HK-2 (cell line): ENCODE measurements around the gene SYT8.
"Not testable (repeated sequence)": the region's sequence is repeated elsewhere in the genome, so short reads cannot be mapped to it uniquely, and the experiment has no call there.

ENCODE experiments used
- DNase-seq: peaks from one replicate; pipeline ENCODE4 v3.0.0-alpha.2; 2018; ENCODE audit not compliant: unreplicated experiment

The SYT8 gene, protein sequence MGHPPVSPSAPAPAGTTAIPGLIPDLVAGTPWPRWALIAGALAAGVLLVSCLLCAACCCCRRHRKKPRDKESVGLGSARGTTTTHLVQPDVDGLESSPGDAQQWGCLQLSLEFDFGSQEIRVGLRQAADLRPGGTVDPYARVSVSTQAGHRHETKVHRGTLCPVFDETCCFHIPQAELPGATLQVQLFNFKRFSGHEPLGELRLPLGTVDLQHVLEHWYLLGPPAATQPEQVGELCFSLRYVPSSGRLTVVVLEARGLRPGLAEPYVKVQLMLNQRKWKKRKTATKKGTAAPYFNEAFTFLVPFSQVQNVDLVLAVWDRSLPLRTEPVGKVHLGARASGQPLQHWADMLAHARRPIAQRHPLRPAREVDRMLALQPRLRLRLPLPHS

DNA sequence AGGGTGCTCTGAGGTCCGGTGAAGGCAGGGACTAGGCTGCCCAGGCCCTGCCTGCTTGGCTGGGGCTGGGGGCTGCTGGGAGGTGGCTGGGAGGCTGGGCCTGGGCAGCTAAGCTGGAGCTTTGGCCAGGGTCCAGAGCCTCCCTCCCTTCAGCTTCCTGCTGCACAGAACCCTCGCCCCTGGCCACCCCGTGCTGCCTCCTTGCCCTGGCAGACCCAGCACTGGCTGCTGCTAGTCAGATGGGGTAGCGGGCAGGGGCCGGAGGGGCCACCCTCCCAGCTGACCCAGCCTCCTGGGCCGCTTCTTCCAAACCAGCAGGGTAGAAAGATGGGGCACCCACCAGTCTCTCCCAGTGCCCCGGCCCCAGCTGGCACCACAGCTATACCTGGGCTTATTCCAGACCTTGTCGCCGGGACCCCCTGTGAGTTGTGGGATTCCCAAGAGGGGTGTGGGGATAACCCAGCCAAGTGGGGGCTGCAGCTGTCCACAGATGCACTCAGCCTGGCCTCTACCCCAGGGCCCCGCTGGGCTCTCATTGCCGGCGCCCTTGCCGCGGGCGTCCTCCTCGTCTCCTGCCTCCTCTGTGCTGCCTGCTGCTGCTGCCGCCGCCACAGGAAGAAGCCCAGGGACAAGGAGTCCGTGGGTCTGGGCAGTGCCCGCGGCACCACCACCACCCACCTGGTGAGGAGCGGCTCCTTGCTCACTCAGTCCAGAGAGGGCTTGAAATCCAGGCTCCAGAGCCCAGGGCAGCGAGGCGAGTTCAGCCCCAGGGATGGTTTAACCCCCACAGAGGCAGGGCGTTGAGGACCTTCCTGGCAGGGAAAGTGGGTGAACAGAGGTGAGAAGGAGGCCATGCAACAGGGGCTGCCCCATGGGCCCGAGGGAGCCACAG, at the start of gene SYT8:
TSS of gene SYT8 (plus strand) at position 212 of the 892 bp plus-strand sequence. CDS start at position 328, 116 bp downstream.
- no peak for DNase-seq

DNA sequence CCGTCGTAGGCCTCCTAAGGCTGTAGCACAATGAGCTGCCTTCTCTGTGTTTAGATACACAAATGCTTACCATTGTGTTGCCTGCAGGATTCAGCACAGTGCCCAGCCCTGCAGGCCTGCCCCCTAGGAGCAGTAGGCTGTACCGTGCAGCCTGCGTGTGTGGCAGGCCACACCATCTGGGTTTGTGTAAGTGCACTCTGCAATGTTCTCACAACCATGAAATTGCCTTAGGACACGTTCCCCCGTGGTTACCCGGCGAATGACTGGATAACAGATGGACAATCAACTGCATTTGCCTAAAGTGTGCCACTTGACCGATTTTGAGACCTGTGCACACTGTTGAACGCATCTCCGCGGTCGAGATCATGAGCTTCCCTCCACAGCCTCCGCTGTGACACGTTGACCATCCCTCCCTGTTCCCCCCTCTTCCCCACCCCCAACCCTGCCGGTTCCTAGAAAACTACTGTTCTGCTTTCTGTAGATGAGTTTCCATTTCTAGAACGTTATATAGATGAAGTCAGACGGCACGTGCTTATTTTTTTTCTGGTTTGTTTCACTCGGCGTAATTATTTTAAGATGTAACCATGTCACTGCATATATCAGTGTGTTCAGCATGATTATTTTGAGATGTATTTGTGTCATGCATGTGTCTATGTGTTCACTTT, 48.9 kb upstream of the SYT8 start:
- DNase-seq = no peak

DNA sequence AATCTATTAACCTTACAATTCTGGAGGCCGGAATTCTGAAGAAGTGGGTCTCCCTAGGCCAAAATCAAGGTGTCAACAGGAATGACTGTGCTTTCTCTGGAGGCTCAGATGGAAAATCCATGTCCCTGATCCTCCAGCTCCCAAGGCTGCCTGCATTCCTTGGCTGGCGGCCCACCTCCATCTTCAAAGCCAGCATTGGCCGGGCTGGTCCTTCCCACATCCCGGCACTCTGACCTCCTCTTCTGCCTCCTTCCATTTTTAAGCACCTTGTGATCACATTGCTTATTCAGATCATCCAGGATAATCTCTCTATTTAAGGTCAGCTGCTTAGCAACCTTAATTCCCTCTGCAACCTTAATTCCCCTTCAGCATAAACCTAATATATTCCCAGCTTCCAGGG, 48.3 kb upstream of the SYT8 start:
- DNase-seq = no peak

DNA sequence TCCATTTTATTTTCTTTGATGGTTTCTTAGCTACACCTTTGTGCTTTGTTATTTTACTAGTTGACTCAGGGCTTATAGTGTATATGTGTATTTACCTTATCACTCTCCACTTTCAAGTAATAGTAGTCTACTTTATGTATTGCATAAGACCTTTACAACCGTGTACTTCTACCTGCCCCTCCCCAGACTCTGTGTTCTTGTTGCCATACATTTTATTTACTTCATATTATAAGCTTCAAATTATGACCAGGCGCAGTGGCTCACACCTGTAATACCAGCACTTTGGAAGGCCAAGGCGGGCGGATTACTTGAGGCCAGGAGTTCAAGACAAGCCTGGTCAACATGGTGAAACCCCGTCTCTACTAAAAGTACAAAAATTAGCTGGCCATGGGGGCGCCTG, 42.9 kb upstream of the SYT8 start:
- DNase-seq = no peak

DNA sequence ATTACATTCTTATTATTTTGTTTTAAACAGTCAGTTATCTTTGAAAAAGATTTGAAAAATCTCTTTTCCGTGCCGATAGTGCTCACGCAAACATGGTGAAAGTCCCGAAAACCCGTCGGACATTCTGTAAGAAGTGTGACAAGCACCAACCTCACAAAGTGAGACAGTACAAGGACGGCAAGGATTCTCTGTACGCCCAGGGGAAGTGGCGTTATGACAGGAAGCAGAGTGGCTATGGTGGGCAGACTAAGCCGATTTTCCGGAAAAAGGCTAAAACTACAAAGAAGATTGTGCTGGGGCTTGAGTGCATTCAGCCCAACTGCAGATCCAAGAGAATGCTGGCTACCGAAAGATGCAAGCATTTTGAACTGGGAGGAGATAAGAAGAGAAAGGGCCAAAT, 42.3 kb upstream of the SYT8 start:
- DNase-seq = no peak

DNA sequence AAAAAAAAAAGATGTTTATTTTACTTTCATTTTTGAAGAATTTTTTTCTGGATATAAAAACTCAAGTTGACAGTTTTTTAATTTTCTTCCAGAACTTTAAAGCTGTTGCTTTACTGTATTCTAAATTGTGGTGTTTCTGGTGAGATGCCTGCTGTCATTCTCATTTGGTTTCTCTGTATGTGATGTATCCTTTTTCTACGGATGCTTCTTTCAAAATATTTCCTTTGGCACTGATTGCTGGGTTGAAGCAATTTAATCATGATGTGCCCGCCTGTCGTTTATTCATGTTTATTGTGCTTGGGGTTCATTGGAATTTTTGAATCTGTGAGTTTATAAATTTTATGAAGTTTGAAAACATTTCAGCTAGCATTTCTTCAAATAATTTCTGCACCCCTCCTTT, 41.7 kb upstream of the SYT8 start:
- no peak for DNase-seq

DNA sequence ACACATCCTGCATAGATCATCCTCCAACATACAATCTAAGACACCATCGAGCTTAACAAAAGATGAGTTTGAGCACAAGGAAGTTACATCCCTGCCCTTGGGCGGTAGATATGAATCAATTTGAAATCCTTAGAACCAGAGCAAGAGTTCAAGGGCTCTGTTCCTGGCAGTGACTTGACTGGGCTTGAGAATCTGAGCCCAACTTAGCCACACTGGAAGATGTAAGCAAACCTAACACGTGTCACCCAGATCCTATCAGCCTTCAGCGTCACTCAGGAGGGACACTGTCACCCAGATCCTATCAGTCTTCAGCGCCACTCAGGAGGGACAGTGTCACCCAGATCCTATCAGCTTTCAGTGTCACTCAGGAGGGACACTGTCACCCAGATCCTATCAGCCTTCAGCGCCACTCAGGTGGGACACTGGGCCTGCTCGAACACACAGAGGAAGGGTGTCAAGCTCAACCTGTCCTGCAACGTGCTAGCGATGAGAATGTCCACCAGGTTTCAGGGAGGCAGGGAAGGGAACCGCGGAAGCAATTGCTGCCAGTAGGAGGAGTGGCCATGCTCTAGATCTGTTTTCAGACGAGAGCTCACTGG, 38.3 kb upstream of the SYT8 start:
- no peak for DNase-seq

DNA sequence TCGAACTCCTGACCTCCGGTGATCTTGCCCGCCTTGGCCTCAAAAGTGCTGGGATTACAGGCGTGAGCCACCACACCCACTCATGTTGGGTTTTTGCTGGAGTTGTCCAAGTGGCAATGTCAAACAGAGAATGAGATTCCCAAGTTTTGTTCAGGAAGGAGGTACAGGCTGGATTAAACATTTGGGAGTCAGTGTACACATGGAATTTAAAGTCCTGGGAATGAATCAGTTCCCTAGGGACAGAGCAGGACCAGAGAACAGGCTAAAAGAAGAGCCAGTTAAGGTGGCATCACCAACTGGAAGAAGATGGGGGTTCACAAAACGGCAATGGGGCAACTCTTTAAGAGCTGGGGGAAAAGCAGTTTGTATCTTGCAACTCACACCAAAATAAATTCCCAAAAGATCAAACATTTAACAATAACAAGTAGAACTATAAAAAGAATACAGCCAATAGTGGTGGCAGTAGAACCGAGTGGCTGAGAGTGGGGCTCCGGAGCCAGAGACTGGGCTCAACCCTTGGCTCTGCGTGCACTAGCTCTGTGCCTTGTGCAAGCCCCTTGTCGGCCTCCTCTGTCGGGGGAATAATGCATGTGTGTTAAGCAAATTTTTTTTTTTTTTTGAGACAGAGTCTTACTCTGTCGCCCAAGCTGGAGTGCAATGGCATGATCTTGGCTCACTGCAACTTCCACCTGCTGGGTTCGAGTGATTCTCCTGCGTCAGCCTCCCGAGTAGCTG, 37.2 kb upstream of the SYT8 start:
- DNase-seq = no peak

DNA sequence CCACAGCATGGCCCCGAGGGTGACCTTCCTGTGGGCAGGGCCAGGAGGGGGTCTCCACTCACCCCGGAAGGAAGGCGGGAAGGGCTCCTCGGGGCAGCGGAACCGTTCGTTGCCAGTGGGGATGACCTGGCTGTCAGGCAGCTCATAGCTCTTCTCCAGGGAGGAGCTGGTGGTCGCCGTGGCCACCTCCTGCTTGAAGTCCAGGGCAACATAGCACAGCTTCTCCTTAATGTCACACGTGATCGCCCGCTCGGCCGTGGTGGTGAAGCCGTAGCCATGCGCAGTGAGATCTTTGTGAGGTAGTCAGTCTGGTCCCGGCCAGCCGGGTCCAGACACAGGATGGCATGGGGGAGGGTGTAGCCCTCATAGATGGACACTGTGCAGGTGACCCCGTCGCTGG, 31.5 kb upstream of the SYT8 start:
- DNase-seq = no peak

DNA sequence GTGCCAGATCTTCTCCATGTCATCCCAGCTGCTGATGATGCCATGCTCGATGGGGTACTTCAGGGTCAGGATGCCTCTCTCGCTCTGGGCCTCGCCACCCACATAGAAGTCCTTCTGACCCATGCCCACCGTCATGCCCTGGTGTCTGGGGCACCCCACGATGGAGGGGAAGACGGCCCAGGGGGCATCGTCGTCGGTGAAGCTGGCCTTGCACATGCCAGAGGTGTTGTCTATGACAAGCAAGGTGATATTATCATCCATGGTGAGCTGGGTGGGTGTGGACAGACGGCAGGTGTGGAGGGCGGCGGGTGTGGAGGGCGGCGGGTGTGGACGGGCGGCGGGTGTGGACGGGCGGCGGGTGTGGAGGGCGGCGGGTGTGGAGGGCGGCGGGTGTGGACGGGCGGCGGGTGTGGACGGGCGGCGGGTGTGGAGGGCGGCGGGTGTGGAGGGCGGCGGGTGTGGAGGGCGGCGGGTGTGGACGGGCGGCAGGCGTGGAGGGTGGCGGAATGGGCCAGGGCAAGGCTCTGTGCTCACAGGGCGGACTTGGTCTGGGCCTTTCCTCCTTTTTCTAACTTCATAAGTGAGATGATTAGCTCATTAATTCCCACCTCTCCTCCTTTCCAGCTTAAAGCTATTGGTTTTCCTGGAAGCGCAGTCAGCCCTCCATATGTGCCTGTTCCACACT, 30.8 kb upstream of the SYT8 start:
- DNase-seq = not testable (repeated sequence)

DNA sequence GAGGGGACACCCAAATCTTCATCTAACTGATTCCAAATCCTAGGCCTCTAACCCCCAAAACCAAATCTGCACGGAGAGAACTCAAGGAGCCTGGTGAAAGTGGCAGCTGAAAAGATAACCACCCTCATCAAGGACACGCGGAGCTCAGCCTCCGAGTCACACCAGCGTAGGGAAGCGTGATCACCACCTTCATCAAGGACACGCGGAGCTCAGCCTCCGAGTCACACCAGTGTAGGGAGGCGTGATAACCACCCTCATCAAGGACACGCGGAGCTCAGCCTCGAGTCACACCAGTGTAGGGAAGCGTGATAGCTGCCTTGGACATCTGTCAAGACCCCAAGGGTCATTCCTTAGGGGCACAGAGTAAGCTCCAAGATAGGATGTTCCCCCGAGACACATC, 29.3 kb upstream of the SYT8 start:
- DNase-seq = no peak

DNA sequence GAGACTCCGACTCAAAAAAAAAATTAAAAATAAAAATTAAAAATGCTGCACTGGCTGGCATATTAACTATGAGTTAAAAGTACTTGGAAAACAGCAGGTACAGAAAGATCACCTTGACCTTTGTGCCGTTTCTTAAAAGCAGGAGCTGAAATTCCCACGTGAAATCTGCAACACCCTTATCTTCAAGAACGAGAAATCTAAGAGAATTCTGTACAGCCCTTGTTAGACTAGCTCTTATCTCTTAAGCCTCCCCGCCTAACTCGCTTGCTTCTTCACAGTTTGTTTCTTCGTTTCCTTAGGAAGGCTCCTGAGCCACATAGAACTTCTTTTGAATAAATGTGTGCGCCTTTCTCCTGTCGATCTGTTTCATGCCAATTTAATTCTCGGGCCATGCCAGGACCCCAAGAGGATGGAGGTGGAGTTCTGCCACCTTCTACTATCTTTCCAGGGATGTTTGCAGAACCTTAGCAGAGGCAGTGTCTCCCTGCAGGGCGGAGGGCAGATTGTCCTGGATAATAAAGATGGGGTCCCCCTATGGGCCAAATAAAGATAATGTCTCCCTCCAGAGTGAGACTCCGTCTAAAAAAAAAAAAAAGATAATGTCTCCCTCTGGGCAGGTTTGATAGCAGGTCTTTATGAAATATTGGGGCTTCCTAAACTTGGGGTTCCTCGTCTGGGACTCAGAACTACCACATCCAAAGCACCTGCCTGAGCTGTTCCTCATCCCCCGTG, 27.4 kb upstream of the SYT8 start:
- no peak for DNase-seq

DNA sequence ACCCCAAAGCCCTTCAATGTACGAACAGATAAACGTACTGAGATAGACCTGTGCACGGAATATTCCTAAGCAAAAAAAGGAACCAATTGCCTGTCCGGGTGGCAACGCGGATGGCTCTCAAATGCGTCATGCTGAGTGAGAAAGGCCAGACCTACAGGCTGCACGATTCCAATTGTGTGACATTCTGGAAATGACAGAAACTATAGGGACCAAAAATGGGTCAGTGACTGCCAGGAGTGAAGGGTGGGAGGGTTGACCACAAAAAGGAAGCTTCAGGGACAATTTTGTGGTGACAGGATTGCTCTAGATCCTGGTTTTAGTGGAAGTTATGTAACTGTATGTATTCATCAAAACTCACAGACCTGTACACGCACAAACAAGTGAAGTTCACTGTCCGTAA, 24.0 kb upstream of the SYT8 start:
- no peak for DNase-seq

DNA sequence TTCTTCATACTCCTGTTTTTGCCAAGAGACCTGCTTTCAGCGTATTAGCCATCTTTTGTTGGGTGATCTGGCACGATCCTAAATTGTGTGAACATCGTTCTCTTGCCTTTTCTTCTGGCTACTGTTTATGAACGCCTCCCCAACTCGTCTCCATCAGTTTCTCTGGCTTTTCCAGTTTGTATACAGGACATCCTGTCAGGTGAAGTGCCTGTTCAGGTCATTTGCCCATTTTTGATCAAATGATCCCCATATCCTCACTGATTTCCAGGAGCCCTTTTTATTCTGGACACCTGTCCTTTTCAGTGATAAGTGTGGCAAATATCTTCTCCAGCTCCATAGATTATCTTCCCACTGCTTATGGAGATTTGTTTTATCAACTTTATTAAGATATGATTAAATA, 22.5 kb upstream of the SYT8 start:
- no peak for DNase-seq

DNA sequence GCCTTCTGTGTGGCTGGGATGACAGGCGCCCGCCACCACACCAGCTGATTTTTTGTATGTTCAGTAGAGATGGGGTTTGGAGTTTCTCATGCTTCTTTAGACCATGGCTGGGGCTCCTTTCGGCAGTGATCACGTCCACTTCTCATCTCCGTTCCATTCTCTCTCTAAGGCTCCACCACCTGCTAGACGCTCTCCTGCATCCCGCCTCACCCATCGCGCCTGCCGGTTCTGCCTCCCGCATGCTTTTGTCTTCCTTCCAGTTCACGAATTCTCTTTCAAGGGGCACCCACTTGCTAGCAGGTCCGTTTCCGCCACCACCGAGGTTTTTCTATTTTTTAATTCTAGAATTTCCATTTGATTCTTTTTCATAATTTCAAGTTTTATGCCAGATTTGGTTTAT, 22.0 kb upstream of the SYT8 start:
- no peak for DNase-seq

DNA sequence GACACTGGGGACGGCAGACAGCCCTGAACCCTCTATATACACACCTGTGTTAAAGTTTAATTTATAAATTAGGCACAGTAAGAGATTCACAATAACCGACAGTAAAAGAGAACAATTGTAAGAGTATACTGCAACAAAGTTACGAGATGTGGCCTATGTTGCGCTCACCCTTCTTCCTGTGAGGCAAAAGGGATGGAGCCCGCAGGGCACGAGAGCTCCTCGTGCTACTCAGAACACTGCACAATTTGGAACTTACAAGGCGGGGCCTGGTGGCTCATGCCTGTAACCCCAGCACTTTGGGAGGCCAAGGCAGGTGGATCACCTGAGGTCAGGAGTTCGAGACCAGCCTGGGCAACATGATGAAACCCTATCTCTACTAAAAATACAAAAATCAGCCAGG, 21.4 kb upstream of the SYT8 start:
- DNase-seq = not testable (repeated sequence)

DNA sequence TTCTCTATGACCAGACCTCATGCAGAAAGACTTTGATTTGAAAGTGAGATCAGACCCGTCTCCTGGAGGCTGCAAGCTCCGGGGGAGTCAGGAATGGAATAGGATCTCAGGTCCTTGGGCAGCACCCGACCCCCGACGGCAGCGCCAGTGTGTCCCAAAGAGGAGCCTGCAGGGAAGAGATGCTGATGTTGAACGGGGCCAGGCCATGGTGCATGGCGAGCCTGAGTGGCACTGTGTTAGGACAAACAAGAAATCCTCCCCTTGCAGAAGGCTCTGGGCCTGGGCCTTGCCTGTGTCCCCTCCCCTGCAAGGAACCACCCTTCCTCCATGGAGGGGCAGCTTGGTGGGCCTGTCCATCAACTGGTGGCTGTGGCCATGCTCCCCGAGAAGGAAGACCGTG, 20.1 kb upstream of the SYT8 start:
- no peak for DNase-seq

DNA sequence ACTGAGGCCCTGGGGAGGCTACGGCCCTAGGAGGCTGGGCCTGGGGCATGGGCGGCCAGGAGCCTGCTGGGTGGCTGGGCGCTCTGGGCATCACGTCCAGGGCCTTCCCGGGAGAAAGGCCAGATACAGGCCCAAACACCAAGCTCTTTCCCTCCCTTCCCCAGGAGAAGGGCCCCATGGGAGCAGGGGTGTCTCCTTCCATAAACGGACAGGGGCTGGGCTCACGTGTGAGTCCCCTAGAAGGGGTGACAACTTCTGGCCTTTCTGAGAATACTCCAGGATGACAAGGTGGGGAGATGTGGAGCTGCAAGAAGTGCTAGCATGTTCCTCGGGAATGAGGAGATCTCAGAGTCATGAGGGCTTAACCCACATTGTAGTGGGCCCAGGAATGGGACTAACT, 19.5 kb upstream of the SYT8 start:
- DNase-seq = no peak

DNA sequence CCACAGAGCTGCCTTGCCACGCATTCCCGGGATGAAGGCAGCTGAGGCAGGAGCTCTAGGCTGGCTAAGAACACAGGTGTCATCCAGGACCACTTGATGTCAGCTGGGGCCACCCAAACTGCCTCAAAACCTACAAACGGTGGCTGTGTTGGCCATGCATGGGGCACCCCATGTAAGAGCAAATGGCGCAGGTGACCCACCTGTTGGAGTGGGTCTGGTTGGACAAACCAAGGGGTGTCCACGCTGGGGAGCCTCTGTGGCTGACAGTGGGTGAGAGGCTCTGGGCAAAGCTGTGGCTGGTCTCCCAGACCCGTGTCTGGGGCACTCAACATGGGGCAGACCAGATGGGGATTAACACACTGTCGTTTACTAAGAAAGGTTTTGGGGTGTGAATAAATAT, 19.0 kb upstream of the SYT8 start:
- no peak for DNase-seq

DNA sequence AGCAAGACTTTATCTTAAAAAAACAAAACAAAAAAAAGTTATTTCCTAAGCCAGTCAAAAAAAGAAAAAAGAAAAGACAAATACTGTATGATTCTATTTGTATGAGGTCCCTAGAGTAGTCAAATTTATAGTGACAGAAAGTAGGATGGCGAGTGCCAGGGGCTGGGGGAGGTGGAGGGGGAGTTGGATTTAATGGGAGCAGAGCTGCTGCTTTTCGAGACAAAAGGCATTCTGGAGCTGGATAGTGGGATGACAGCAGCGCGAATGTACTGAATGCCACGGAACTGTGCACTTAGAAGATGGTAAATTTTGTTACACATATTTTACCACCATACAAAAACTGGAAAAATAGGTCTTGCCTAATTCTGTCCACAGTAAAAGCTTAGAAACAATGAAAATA, 17.8 kb upstream of the SYT8 start:
- DNase-seq = no peak
